C4-2B (cell line): Measurements from ENCODE around the gene CTNNA3.

ENCODE experiments used
- CTCF ChIP-seq: fragments of 450-650 bp; conservative IDR thresholded peaks from 2 replicates; pipeline ENCODE4 v1.5.1; 2017; ENCODE audit warnings: mild to moderate bottlenecking
- ZFX ChIP-seq: fragments of 450-650 bp; IDR thresholded peaks from 2 replicates; pipeline ENCODE4 v1.6.1; 2017

- TF ChIP-seq CTCF (no peak), ZFX (no peak)
Observed at GRCh38 chr10:66514666-66515065, 1181.3 kb downstream of the CTNNA3 start.
